ENCODE measurements around the gene INHBC. TPM values are rescaled to one million over a fixed set of nuclear protein-coding genes. Genes with fewer than 3 reads are reported as not detected.
"Not testable (repeated sequence)": the region's sequence is repeated elsewhere in the genome, so short reads cannot be mapped to it uniquely, and the experiment has no call there.

INHBC gene
- total RNA-seq, 1 experiment from 2014 or later = not detected

DNA sequence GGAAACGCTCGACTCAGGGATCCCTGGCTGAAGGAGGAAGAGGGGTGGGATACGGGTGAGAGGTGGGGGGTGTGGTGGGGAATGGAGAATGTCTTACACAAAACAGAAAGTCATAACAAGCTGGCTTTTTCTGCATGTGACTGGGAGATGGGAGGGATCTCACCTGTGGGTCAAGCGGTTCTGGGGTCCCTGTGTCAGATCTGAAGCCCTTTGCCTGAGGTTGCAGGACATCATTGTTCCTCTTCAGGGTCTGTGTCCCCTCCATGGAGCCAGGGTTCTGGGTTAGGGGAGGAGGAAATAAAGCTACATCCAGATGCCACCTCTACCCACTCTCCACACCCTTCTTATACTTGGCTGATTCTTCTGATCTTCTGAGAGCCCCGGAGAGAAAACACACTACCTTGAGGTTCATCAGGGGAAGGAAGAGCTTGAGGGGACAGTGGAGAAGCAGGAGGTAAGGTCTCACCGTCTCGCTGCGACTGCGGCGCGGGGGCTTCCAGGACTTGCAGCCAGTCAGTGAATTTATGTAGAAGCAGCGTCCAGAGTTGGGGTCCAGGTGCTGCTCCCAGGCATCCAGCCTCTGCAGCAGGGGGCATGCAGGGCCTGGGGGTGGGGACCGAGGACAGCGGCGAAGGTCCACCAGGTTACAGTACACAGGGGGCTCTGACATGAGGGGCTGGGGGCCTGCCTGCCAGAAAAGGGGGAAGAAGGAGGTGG lies 42.6 kb downstream of the INHBC start:
- no peak for DNase-seq (ENCODE audit: low spot score)
- in situ Hi-C loops (cut with HindIII; ENCODE audit: low sequenced_read_pairs) = no loop called here

- in situ Hi-C loops (cut with HindIII; ENCODE audit: low sequenced_read_pairs) = no loop called here
- DNase-seq (ENCODE audit: low spot score) = no peak
Observed at GRCh38 chr12:57477710-57478681, 43.4 kb downstream of the INHBC start.

DNA sequence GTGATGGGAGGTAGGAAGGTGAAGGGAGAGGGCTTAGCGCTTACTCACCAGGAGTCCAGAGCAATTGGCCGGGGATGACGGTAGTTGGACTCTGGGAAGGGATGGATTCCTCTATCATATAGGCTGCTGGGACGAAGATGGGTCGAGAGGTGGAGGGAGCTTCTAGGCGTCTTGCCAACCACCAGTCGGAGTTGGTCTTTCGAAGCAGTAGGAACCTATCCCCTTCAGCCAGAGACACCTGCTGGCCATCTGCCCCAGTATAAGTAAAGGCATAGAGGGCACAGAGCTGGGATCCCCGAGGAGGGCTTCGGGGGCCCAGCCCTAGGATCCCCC lies 44.4 kb downstream of the INHBC start:
- in situ Hi-C loops (cut with HindIII; ENCODE audit: low sequenced_read_pairs) = no loop called here
- DNase-seq (ENCODE audit: low spot score) = no peak

DNA sequence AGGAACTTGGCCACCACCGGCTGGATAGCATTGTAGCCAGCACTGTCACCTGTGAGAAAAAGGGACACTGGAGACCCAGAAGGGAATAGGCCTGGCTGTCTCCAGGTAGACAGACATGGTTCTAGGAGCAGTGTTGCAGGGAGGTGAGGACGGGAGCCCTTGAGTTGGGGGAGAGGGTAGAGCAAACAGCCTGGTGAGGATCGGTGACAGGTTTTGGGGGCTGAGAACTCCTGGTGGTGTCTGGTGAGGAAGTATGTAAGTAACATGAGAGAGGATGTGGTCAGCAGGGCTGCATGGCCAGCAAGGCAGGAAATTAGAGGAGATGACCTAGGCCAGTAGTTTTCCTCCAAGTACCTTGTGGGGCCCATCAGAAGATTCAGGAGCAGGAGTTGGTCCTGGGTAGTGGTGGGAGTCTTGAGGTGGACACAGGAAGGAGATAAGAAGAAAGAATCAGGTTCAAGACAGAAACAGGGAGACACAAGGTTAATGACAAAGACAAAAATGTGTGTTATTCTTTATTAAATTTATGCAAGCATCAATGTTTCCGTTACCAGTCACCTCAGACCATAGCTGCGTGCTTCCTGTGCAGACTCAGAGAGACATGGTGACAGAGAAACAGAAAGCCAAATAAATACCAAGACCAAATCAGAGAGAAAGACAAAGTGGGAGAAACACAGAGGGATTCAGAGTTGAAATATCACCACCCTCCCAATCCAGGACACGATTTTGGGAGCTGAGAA lies 45.0 kb downstream of the INHBC start, which contains the start of gene ARHGAP9:
Gene ARHGAP9 (minus strand): TSS at position 491 of the 740 bp plus-strand sequence. CDS start 460 bp downstream, at position 31.
- no peak for DNase-seq (ENCODE audit: low spot score)
- in situ Hi-C loops (cut with HindIII; ENCODE audit: low sequenced_read_pairs) = no loop called here

DNA sequence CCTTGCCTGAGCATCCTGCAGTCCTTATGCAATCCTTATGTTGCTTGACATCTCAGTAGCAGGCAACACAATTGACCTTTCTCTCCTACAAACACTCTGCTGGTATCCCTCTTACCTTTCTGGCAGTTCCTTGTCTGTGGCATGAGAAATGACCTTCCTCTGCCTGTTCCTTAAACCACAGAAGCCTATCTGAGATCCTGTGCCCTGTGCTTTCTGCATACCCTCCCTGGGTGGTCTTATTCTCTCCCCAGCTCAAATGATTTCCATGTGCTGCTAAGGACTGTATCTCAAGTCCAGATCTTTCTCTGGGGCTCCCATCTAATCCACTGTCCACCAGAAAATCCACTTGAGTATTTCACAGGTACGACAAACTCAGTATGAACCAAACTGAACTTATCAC lies 47.1 kb downstream of the INHBC start:
- in situ Hi-C loops (cut with HindIII; ENCODE audit: low sequenced_read_pairs) = no loop called here
- no peak for DNase-seq (ENCODE audit: low spot score)

- in situ Hi-C loops (cut with HindIII; ENCODE audit: low sequenced_read_pairs) = no loop called here
- DNase-seq (ENCODE audit: low spot score) = no peak
Observed at GRCh38 chr12:57483466-57483865, 48.9 kb downstream of the INHBC start.

GRCh38 chr12:57485695-57486094 lies 51.1 kb downstream of the INHBC start:
- in situ Hi-C loops (cut with HindIII; ENCODE audit: low sequenced_read_pairs) = no loop called here
- no peak for DNase-seq (ENCODE audit: low spot score)

DNA sequence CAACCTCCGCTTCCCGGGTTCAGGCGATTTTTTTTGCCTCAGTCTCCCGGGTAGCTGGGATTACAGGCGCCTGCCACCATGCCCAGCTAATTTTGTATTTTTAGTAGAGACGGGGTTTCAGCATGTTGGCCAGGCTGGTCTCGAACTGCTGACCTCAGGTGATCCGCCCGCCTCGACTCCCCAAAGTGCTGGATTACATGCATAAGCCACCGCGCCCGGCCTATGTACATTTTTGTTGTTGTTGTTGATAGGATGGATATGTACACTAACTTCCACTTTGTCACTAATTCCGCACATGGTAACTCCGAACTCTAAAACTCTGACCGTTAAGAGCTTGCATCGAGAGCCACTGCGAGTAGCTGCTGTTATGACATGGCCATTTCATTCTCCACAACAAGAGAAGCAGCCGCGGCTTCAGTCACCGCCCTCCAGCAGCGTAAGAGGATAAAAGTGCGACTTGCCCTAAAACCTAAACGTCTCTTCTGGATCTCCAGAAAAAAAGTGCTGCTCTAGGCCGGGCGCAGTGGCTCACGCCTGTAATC lies 52.5 kb downstream of the INHBC start:
- in situ Hi-C loops (cut with HindIII; ENCODE audit: low sequenced_read_pairs) = no loop called here
- no peak for DNase-seq (ENCODE audit: low spot score)

DNA sequence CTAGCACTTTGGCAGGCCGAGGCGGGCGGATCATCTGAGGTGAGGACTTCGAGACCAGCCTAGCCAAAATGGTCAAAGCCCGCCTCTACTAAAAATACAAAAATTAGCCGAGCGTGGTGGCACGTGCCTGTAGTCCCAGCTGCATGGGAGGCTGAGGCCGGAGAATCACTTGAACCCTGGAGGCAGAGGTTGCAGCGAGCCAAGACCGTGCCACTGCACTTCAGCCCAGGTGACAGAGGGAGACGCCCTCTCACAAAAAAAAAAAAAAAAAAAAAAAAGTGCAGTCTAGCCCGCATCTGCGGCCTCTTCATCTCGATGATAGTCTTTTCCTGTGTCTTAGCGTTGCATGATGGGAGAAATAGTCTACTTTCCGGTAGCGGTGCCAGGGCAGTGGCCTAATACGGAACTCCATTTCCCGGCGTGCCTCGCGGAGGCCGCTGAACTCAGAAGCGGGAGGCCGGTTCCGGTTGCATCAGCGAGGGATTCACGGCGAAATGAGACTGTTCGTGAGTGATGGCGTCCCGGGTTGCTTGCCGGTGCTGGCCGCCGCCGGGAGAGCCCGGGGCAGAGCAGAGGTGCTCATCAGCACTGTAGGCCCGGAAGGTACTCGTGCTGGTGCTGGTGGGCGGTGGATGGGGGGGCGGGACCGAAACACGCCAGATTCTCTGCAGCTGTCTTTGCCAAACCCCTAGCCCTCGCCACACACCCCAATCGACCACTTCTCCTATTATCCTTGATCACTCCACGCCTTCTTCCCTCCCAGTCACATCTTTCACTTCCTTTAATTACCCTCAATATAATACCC lies 53.2 kb downstream of the INHBC start, which contains the start of gene MARS1:
Gene MARS1 (plus strand): TSS at position 472 of the 805 bp plus-strand sequence. CDS start 23 bp downstream, at position 495.
- DNase-seq (ENCODE audit: low spot score) = peak; percentile 98
- in situ Hi-C loops (cut with HindIII; ENCODE audit: low sequenced_read_pairs) = no loop called here

DNA sequence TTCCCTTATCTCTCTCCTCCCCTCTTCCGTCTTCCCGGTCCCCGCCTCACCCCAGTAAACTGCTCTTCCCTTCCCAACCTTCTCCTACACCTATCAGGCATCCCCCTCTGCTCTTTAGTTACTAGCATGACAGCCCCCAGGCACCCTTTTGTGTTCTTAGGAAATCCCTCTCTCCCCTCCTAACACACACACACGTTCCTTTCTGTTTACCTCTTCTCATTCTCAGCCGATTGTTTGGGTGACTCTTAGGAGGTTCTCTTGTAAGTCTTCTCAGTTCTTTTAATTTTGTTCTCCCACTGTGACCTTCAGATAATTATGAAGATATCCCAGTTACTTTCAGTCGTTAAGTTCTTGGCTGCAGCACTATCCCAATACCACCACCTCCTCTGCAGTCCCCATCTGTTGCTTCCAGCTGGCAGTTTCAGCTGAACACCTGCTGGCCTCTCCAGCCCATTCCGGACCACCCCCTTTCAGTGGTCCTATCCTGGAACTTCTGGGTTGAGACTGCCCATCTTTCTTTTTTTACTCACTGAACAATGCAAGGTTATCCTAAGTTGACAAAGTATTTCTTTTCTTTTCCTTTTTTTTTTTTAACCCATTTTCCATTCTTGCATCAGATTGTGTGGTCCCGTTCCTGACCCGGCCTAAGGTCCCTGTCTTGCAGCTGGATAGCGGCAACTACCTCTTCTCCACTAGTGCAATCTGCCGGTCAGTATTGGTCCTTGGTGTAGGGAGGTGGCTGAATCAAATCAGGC lies 54.0 kb downstream of the INHBC start:
- DNase-seq (ENCODE audit: low spot score) = no peak
- in situ Hi-C loops (cut with HindIII; ENCODE audit: low sequenced_read_pairs) = no loop called here

DNA sequence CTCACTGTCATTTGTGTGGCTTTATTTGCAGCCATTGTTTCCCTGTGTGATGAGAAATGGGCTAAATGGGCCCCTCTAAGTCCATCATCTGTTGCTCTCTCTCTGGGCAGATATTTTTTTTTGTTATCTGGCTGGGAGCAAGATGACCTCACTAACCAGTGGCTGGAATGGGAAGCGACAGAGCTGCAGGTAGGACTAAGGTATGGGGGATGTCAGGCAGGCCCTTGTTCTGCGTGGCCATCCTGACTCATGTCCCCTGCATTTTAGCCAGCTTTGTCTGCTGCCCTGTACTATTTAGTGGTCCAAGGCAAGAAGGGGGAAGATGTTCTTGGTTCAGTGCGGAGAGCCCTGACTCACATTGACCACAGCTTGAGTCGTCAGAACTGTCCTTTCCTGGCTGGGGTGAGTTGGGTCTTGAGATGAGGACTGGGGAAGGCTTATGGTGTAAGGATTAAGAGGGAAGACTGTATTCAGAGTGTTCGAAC lies 54.6 kb downstream of the INHBC start:
- in situ Hi-C loops (cut with HindIII; ENCODE audit: low sequenced_read_pairs) = no loop called here
- no peak for DNase-seq (ENCODE audit: low spot score)

- DNase-seq (ENCODE audit: low spot score) = no peak
- in situ Hi-C loops (cut with HindIII; ENCODE audit: low sequenced_read_pairs) = no loop called here
Observed at GRCh38 chr12:57490126-57490525, 55.5 kb downstream of the INHBC start.

- no peak for DNase-seq (ENCODE audit: low spot score)
- in situ Hi-C loops (cut with HindIII; ENCODE audit: low sequenced_read_pairs) = no loop called here
Observed at GRCh38 chr12:57491393-57492280, 57.1 kb downstream of the INHBC start.

DNA sequence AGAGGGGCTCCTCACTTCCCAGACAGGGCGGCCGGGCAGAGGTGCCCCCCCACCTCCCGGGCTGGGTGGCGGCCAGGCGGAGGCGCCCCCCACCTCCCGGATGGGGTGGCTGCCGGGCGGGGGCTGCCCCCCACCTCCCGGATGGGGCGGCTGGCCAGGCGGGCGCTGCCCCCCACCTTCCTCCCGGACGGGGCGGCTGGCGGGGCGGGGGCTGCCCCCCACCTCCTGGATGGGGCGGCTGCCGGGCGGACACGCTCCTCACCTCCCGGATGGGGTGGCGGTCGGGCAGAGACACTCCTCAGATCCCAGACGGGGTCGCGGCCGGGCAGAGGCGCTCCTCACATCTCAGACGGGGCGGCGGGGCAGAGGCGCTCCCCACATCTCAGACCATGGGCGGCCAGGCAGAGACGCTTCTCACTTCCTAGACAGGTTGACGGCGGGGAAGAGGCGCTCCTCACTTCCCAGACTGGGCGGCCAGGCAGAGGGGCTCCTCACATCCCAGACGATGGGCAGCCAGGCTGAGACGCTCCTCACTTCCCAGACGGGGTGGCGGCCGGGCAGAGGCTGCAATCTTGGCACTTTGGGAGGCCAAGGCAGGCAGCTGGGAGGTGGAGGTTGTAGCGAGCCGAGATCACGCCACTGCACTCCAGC lies 60.6 kb downstream of the INHBC start:
- in situ Hi-C loops (cut with HindIII; ENCODE audit: low sequenced_read_pairs) = not testable (repeated sequence)

DNA sequence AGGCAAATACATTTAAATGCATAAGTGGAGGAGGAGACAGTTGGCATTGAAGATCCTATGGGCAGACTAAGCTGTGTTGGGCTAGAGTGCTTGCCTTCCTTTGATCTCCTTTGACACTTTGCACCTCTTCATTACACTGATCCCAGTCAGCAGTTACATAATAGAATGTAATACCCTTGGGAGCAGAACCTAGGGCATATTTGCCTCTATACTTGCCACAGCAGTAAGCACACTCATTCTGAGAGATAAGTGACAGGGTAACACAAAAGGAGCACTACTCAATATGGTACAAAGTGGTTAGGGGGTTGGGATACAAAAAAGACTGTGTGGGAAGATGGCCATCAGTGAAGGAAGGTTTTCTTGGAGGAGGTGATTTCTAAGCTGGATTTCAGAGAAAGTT lies 62.2 kb downstream of the INHBC start:
- in situ Hi-C loops (cut with HindIII; ENCODE audit: low sequenced_read_pairs) = no loop called here
- no peak for DNase-seq (ENCODE audit: low spot score)

More for the DNA sequence above, 60.6 kb downstream of the INHBC start:
- DNase-seq (ENCODE audit: low spot score) = not testable (repeated sequence)
